ENCODE results near the gene CLMN.

The CLMN gene

DNA sequence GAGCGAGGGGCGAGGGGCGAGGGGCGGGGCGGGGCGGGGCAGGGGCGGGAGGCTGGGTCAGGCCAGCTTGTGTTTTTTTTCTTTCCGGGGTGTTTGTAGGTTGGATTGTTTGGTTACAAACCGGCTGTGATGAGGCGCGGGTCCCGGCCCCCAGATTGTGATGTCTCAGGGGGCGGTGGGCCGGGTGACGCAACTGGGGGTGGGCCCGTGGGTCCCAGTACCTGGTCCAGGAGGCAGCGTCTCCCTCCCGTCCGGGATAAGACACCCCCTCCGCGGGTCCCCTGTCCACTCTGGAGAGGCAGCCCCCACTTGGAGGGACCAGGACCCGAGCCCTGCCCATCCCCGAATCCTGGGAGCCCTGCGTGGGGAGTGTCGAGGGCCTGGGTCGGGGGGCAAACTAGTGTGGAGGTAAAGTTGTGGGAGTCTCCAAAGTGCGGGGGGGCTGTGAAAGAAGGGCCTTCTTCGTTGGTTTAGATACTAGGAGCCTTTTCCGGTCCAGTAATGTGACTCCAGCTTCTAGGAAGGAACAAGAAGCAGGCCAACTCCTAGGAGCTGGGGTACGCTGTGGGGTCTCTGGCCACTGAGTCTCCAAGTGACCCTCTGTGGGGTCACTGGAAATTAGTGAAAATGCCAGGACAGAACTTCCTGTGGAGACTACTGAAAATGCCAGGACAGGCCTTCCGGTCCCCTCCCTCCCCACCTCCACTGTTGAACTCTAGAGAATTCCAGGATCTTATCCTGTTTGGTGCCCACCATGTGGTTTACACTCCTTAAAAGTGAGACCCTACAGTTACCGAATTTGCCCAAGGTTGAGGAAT lies 579 bp upstream of the CLMN start:
- no peak for DNase-seq

DNA sequence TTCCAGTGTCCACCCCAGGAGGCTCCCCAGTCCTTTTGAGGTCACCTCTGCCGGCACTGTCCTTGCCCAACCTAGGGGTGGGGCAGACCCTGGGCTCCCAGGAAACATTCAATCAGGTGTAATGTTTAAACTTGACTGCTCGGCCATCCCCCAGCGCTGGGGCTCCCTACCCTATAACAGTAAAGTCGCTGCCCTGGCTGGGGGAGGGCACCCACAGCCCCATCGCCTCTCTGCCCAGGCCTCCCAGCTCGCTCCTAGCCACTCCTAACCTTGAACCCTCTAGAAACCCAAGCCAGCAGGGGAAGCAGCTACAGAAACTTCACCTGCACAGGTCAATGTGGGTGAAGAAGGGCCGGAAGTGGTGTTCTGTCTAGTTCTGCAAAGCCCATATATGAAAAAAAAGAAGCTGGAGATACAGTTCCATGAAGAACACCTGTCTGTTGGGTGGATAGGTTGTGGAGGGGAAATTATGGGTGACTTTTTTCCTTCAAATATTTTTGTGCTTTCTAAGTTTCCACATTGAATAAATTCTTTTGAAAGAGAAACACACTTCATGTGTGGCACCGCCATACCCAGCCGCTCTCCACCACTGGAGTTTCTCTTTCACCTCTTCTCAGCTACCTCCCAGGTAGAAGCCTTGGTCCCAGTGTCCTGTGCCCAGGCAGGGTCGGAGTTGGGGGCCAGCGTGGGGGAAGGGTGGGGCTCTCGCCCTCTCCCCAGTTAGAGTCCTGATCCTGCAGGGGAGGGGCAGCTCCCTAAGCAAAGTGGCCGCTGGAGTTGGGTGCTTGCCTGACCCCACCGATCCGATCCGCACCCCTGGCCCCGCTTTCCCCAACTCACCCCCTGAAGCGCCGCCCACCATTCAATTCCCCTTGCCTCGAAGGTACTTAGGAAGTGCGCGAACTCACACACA lies 1.1 kb downstream of the CLMN start:
- DNase-seq: no peak

DNA sequence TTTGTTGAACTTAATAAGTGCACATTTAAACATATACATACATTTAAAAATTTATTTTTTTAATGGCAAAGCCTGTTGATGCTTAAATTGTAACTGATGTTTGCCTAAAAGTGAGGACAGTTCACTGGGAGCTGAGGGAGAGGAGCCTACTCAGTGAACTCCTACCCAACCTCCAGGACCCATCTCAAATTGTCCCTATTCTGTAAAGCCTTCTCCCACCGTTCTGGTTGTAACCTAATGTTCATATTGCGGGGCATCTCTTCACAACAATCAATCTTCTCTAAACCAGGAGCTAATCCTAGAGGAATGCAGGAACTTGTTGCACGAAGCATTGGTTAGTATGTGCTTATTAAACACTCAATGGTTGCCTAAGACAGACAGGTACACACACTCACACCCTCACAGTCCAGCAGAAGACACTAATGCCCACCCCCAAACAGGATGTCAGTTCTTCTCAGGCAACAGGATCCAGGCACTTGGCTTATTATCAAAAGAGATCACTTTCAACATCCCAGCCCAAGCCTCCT lies 1.8 kb downstream of the CLMN start:
- no peak for DNase-seq

DNA sequence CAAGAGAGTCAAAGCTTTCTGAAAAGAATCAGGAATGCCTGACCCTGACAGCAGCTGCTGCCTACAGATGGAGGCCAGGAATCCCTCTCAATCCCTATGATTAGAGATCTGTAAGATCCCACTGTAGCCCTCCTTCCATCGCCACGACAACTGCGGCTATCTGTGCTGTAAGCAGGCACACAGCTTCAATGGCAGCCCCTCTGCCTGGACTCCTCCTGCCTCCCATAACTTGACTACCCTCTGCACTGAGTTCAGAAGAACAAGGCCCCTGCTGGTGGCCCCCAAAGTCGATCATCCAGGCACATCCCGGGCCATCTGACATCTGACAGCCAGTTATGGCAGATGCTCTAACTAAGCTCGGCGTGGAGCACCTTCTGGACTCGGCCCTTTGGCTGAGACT lies 2.9 kb downstream of the CLMN start:
- DNase-seq: no peak

DNA sequence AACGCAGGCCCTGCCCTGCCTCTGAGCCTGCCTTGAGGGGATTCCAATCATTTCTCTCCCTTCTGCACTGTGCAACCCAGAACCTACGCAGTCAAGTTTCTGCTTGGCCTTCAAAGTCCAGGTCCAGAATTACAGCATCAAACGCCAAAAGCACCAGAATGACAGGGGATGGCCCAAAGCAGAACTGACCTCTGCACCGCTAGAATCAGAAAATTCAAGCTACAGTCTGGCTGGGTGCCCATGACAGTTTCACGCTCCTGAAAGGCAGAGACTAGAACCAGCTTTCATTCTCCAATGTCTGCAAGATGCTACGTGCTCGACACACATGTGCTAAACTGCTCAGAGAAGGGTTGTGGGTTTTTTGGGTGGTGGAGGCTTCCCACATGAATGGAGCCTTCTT lies 4.1 kb downstream of the CLMN start:
- DNase-seq: no peak

DNA sequence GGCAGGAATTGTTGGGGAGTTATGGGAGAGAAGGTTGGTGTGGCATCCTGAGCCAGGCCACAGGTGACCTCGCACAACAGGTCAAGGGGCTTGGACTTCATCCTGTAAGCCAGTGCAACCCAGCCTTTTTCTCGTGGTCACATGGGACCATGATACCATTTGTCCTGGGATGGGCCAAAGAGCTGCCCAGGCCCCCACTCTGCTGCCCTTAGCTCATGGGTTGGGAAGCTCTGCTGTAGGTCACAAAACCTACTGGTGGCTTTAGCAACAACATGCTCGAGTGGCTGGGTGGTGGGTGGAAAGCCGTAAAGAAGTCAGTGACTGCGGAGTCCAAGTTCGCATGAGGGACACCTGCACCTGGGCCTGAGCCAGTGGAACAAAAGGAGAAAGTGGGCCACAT lies 4.6 kb downstream of the CLMN start:
- DNase-seq: no peak

DNA sequence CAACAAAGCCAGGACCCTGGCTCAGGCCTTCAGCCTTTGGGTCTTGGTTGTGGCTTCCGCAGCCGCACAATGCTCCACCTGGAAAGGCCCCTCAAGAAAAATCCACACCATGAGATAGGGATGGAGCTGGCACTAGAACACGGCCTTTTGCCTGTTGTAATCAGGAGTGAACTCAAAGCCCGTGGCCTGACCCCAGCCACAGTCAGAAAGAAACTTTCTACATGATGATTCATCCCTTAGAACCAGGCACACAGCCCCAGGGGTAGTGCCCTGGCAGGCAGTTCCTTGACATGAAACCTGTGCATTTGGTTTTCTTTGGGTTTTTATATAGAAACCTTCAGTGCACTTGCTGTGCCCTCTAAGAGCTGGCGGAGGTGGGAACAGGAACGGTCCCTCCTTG lies 5.1 kb downstream of the CLMN start:
- peak; percentile 36 for DNase-seq

DNA sequence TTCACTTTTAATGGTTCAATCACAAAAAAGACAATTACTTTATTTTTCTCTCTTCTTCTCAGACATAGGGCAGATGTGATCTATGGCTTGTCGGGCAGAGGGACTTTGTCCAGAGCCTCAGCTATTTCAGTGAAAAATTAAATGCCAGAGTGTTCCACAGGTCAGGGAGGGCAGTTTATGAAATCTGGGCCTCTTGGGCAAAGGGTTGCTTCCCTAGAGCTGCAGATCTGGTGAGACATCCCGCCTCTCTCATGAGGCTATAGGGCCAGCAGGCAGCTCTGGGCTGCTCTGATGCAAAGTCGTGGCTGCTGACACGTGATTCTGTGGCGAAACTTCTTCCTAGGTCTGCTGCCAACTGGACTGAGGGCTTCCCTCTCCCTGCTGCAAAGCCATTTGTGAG lies 6.0 kb downstream of the CLMN start:
- no peak for DNase-seq

DNA sequence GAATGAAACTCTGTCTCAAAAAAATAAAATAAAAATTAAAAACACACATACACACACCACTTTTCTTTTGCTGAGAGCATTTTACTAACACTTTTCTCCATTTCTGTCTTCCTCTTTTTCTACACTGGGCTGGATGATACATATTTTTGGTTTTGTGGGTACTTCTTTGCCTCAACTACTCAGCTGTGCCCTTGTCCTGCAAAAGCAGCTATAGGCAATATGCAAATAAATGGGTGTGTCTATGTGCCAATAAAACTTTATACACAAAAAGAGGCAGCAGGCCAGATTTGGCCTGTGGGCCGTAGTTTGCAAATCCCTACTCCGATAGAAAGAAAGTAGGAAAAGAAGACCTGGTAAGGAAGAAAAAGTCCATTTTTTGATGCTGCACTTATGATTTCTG lies 6.5 kb downstream of the CLMN start:
- DNase-seq: no peak

DNA sequence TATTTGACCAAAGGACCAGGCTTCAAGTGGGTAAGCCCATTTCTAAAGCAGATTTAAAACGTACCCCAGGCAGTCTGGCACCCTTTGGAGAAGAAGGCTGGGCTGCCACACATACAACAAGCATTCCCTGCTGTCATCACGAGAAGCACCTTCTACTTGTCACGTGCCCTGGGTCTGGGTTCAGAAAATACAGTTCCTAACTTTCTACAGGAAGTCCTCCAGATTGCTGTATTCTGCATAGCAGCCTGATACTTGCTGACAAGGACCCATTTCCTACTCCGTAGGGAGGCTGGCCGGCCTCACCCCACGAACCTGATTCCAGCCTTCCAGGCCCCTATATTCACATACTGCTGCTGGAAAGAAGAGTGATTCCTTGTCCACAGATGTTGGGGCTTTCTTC lies 7.4 kb downstream of the CLMN start:
- DNase-seq: no peak

DNA sequence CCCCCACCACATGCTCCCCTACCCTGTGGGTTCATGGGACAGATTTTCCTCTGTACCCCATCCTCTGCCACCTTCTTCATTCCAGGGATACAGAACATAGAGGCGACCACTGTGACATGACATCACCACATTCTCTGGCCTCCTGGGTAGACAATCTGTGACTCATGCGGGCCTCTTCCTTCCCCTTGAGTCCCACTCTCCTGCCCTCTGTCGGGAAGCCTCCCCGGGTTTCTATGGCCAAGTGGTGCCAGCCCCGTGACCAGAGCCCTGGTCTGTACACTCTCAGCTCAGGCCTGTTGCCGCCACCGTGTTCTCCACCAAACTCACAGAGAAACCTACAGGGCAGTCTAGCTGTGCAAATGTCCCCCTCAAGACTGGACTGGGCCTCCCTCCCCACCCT lies 8.0 kb downstream of the CLMN start:
- DNase-seq: no peak

DNA sequence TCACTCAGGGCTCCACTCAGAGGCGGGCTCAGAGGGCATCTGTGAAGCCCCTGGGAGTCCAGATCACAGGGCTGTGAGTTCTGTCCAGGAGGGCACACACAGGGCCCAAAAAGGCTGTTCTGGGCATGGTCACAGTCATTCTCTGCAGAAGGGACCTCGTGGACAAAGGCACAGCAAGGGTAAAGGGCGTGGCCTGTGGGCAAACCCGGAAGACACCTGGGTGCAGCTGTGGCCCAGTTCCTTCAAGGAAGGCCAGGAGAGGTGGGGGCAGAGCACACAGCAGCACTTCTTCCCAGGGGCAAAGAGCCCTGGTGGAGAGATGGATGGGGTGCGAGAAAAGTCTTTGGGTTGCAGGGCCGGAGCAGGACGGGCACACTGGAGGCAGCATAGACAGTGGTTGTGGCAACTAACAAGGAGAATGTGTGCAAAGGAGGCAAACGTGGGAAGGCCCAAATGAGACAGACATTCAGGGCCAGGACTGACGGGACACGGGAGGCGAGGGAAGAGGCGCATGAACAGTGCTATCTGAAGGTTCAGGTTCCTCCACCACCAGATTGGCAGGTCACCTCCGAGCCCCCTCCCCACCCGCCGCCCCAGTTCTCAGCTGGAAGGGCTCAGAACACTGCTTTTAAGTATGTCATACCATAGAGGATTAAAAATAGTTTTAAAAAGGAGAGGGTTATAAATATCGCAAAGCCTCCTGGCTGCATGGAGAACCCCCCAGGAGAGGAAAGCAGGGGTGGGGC lies 8.9 kb downstream of the CLMN start:
- DNase-seq: no peak

DNA sequence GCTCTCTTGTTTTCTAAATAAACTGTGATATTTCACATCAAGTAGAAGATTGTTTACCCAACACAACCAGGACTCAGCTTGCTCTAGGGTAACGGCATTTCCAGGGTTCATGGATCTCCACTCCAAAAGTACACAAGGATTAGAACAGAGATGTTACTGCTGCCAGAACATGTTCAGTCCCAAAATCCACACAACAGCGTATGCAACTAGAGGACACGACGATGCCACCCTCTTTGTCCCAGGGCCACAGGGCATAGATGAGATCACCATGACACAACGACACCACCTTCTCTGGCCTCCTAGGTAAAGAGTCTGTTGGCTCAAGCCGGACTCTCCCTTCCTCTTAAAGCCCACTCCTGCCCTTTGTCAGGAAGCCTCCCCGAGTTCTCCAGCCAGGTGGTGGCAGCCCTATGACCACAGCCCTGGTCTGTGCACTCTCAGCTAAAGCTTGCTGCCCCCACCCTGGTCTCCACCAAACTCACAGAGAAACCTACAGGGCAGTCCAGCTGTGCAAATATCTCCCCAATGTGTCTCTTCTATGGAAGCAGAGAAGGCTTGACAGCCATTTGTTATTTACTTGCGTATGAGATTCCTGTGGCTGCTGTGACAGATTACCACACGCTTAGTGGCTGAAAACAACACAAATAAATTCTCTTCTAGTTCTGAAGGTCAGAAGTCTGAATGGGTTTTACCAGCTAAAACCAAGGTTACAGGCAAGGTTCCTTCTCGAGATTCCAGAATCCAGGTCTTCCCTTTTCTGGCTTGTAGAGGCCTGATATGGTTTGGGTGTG lies 10.3 kb downstream of the CLMN start:
- no peak for DNase-seq

DNA sequence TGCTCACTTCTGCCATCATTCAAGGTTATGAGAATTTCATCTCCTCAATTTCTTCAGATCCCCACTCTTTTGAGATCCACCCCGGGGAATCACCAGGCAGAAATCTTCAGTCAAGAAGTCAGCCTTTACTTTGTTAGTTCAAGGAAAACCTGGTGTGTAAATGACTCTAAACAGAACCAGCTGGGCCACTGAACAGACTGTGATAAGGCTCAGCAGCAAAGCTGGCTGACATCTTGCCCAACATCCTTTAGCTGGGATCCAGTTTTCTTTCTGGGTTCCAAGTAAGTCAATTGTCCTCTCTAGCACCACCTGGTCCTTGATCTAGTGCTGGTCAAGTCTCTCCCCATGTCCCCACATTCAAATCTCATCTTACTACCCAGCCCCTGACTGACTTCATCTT lies 11.6 kb downstream of the CLMN start:
- no peak for DNase-seq

DNA sequence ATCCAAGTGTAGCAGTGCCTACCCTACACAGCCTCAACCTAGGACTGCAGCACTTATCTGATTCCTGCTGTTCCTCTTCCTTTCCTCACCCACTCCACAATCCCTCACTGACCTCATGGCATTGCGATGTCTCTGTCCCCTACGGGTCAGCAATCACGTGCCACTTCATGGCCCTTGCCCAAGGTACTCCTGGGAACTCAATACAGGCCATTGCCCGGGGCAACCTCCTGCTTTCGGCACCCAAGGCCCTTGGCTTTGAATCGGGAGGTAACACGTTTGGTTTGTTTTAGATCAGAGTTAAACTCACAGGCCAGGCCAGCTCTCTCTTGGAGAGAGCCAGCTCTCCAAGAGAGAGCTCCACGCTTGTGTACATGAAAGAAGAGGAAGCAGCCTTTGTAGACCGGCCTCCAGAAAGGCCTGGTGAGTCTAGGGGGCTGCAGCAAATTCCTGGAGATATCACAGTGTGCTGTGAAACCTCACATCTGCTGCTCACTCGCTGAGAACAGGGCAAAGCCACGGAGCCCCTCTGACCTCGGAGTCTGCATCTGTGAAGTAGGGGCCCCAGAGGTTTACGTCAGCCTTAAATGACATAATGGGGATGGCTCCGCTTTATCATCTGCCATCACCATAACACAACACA lies 12.2 kb downstream of the CLMN start:
- no peak for DNase-seq

DNA sequence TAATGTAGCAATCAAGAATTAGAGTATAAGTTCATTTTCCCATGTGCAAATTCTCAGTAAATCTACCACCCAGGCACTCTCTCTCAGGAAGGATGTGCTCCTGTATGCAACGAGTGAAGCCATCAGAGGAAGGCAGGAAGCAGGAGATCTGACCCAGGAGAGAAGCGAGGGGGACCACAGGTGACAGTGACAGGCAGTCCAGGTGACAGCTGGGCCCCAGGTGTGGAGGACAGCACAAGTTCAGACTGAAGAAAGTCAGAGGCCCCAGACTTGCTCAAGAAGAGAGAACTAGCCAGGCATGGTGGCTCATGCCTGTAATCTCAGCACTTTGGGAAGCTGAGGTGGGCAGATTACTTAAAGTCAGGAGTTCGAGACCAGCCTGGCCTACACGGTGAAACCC lies 13.8 kb downstream of the CLMN start:
- DNase-seq: no peak

DNA sequence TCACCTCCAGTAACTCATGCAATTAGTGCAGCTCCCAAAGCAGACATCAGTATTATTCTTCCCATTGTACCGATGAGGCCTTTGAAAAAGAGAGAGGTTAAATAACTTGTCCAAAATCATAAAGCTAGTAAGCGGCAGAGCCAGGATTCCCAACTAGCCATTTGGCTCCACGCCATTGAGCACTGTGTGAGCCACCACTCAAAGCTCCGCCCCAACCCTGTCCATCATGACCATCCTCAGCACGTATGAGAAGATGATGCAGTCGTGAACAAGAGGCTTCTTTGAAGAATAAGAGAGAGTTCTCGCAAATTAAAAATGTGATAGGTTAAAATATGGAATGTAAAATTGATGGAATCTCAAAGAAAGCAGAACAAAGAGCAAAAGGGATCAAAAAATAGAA lies 14.6 kb downstream of the CLMN start:
- no peak for DNase-seq

DNA sequence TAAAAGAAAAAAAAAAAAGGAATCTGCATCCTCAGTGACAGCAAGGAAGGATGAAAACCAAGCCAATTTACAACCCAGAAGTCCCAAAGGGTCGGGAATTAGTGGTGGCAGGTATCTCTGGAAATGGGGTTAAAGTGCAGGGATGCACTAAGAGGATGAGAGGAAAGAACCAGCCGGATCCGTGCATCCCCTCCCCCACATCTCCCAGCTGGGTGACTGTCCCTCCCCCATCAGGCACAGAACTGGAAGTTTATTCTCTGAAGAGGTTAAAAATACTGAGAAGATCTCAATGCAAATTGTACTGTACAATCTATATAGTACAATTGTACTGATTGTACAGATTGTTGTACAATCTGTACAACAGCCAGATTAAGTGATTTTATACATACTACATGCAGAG lies 15.4 kb downstream of the CLMN start:
- no peak for DNase-seq

DNA sequence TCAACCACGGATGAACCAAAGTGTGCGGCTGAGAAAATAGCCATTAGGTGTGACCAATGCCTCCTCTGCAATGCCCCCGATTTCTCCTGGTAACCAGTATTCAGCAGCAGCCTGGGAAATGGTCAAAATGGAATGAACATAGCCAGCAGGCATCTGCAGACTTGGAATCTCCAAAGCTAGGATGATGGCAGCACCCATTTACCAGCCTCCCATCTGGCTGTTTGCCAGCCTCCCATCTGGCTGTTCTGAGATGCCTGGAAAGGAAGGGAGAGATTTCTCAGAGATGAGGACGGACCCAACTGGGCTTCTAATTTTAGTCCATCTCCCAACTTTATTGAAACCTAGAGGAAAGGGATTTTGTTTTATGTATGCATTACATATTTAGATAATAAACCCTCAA lies 16.2 kb downstream of the CLMN start:
- no peak for DNase-seq

DNA sequence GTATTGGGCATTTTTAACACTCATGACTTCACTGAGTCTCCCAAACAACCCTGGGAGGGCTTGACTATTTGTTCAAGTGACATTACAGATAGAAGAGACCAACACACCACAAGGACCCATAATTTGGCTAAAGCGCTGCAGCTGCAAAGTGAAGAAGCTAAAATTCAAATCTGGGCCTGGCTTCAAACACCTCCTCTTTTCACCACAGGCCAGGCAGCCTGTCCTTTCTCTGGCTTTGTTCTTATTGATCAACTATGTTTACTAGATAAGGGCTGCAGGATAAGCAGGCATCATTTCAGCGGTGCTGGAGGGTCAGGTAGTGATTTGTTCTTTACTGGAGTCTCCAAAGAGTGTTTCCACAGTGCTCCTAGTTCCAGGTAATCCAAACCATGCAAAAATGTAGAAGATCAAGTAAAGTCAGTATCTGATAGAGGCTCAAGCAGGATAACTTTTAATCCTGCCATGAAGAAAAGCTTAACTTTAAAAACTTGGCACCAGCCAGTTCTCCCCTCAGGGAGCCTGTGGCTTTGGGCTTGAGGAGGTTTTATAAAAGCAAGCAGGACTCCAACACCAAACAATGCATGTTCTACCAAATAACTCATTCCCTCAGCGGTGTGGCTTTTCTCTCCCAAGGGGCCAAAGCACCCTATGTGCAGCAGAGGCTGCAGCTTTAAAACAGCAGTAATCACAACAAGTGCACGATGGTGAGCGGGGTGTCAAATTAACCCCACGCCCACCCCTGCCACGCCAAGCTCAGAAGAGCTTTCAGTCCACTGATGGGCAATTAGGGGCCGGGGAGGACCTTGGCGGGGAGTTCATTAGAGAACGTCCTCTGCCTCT lies 16.8 kb downstream of the CLMN start:
- no peak for DNase-seq
